Tongue (tissue), 2 donors: ENCODE measurements around the gene HTR2A. TPM values are rescaled to one million over a fixed set of nuclear protein-coding genes. Genes with fewer than 3 reads are reported as not detected.

ENCODE experiments used
- DNase-seq: peaks from one replicate; pipeline ENCODE4 v3.0.0-alpha.2; 2015
- total RNA-seq: library from RNA; depleted of rRNA; stranded (reverse); fragments of >200 nt; gene quantifications from one replicate; pipeline ENCODE4 v1.2.3, GENCODE V29; 2014

The HTR2A gene
- 0.92 TPM for total RNA-seq

GRCh38 chr13:46896341-46897137 is at the start of gene HTR2A:
Gene HTR2A, minus strand, starts transcription at chr13:46897053. Its CDS starts 1,147 bp downstream, at chr13:46895906.
- DNase-seq, result peak; percentile 53

- no peak for DNase-seq
Observed at GRCh38 chr13:46936525-46936924, 39.7 kb upstream of the HTR2A start.

DNA sequence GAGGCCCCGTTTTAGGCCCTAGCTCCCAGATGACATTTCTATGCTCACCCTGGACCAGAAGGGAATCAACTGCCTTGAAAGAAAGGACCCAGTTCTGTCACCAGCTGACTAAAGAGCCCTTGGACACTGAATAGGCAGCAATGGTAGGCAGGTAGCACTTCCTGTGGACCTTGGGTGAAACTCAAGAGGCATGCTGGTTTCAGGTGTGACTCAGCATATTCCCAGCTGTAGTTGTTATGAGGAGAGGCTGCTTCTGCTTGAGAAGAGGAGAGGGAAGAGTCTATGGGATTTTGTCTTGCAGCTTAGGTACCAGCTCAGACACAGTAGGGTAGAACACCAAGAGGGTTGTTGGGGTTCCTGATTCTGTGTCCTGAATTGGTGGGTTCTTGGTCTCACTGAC is 37.9 kb upstream of the HTR2A start:
- DNase-seq, result no peak

GRCh38 chr13:46926916-46927590 is 30.2 kb upstream of the HTR2A start:
- DNase-seq, result no peak

DNA sequence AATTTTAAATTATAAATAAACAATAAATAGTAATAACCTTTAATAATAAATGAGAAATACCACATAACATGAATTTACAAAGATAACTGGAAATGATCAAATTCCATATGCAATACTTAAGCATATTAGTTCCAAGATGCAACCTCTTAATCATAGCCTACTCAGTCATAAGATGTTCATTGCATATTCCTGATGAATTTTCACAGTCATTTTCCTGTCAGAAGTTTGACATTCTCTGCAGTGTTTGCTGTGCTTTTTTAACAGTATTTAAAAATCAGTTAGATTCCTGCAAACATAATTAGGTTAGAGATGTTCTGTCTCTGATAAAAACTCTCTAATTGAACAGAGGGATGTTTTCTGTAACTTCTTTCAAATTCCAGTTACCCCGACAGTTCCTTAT is 28.6 kb upstream of the HTR2A start:
- no peak for DNase-seq

GRCh38 chr13:46914341-46914740 is 17.5 kb upstream of the HTR2A start:
- no peak for DNase-seq

- no peak for DNase-seq
Observed at GRCh38 chr13:46913757-46914156, 16.9 kb upstream of the HTR2A start.

DNA sequence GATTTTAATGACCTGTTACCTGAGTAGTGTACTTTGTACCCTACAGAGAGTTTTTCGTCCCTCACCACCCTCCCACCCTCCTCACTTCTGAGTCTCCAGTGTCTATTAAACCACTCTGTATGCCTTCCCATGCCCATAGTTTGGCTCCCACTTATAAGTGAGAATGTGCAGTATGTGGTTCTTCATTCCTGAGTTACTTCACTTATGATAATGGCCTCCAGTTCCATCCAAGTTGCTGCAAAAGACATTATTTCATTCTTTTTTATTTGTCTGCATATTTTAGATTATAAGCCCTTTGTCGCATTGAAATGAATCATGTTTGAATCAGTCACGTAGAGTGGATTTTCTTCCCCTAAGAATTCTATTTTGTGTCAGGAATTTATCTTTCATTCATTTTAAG is 12.2 kb upstream of the HTR2A start:
- no peak for DNase-seq

DNA sequence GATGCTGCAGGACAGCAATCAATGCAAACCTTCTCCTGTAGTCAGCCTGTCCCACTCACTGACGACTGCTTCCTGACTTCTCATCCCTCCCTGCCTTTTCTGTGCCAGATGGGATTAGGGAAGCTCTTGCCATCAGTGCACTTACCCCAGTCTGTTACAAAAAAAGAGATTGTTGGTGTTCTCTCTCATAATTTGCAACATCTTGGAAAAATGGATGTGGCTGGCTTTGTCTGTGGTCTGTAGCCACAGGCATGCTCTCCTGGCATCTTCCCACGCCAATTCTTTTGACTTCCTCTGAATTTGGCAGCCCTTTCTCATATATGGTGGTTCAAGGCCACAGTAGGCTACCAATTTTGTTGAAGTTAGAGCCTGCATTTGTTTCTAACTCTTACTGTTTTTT is 11.6 kb upstream of the HTR2A start:
- no peak for DNase-seq

DNA sequence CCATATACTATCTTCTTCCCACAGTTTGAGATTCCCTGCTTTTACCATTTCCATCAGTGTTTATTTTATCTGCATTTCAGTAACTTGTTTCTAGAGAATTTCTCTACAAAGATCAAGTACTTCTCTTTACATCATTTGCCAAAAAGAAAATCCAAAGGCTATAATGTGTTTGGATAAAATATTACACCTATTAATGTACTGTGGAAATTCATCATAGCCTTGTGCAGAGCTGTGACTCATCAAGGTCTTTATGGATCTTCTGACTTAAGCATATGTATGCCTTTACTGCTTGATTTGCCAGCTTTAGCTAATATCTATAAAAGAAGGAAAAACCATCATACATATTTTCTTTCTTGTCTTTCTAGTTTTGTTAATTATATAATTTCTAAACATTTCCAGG is 9.6 kb upstream of the HTR2A start:
- no peak for DNase-seq

GRCh38 chr13:46905249-46905648 is 8.4 kb upstream of the HTR2A start:
- DNase-seq, result no peak

DNA sequence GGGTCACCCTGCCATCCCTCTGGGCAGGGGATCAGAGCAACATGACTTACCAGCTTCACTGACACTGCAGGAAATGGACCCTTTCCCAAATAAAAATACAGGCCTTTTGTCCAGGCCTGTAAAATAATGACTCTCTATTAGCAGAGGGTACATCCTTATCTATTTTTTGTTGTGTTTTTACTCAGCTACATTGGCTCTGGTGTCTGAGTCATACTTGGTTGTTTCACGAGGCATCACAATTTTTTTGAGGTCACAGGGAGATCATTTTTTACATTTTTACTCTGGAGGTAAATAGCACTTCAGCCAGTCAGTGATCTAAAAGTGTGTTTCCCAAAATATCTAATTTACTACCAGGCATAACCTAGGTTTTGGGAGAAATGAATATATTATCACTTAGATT is 6.9 kb upstream of the HTR2A start:
- DNase-seq, result no peak

DNA sequence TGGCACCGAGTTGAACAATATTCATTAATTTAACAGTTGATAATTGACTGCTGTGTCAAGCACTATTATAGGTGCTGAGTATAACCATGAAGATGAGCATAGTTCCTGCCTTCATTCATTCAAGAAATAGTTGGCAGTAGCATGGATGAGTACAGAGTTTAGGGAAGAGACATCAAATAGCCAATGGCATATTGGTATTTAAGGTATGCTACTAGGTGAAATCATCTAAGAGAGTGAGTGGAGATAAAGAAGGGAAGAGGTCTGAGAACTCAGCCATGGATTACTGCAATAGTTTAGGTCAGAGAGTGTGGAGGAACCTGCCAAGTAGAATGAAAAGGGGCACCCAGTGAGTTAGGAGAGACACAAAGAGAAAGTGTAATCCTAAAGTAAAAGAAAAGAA is 4.9 kb upstream of the HTR2A start:
- DNase-seq, result no peak

GRCh38 chr13:46899801-46900200 is 2.9 kb upstream of the HTR2A start:
- DNase-seq, result no peak

- DNase-seq, result no peak
Observed at GRCh38 chr13:46895381-46895780, 1.5 kb downstream of the HTR2A start.

DNA sequence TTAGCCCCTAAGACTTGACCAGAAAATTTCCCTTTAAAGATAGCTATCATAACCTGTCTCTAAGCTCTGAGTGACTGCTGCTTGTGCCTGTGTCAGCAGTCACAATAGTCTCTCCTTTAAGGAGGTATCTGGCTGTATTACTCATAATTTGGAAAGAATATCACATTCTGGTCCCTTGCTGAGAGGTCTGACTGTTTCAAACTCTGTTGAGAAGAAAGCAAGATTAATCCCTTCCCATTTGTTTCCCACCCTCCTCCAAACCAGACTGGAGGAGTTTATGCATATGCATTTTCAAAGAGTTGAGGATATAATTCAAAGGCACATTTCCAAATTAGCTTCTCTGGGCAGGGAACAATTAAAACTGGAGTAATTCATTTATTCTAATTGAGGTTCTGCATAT is 2.3 kb downstream of the HTR2A start:
- DNase-seq, result no peak

DNA sequence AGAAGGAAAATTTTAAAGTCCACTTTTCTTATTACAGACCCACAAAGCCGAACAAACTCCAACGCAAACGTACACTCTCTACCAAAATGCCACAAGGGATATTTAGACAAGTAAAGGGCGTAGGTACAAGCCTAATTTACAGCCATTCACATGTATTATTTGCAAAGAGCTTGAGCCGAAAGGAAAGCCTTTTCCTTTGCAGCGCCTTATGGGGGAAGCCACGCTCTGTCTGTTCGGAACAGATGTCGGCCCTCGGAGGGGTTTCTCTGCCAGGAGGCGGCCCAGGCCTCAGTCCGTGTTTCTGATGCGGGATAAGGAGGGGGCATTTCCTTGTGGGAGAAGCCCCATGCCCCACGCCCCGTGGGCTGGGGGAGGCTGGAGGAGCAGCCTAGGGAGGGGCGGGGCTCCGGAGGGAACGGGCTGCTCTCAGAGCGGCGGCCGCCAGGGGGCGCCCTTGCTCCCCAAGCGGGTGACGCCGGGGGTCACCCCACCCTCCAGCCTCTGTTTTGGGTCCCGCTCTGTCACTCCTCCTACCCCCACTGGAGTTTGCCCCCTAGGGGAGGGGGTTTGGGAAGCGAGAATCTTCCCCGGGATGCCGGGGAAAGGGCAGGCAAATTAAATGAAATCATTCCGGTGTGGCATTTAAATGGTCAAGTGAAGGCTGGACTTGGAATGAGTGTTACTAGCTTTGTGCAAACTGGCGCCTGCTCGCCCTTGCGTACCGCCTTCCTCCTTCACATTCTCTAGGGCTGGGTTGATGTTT is 2.9 kb downstream of the HTR2A start:
- DNase-seq, result peak; percentile 86

GRCh38 chr13:46893221-46893740 is 3.6 kb downstream of the HTR2A start:
- no peak for DNase-seq

DNA sequence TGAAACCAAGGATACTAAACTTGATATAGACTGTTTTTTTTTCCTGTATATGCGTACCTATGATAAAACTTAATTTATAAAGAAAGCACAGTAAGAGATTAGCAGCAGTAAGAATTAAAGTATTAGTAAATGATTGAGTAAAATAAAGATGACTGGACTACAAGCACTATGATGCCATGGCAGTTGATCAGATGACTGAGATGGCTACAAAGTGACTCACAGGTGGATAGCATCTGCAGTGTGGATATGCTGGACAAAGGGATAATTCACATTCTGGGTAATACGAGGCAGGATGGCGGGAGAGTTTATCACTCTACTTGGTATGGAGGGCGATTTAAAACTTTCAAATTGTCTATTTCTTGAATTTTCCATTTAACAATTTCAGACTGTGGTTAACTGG is 11.8 kb downstream of the HTR2A start:
- DNase-seq, result no peak

GRCh38 chr13:46884531-46884930 is 12.3 kb downstream of the HTR2A start:
- DNase-seq, result no peak

GRCh38 chr13:46881621-46882020 is 15.2 kb downstream of the HTR2A start:
- DNase-seq, result no peak

DNA sequence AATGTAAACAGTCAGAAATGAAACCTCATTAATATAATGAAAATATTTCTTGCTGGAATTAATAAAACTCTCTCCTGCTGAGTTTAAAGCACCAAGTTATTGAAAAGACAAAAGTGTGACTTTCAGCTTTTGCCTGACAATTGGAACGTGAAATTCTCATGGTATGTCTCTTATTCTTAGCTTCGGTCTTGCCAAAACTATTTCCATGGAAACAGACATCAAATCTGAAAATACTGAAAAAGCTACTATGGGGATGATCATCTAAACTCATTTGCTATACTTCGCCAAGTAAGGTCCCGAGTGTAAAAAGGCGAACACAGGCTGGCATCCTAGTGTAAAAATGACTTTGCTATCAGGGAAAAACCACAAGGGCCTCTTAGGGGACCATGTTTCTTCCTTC is 22.8 kb downstream of the HTR2A start:
- peak; percentile 8 for DNase-seq

GRCh38 chr13:46871557-46871956 is 25.3 kb downstream of the HTR2A start:
- DNase-seq, result no peak
